Measurements from ENCODE around the gene GPATCH1.

Gene GPATCH1

GRCh38 chr19:33055718-33056117, 25.3 kb upstream of the GPATCH1 start:
- H4K20me1 ChIP-seq (ENCODE audit: insufficient read depth, low read length), result no peaks in the 10 kb centered on the region
- H3F3A ChIP-seq (ENCODE audit: insufficient read depth, low read length), result no peaks in the 10 kb centered on the region
- H3K79me2 ChIP-seq (ENCODE audit: low read length), result peaks cover 46% of the 10 kb centered on the region
- H3K36me3 ChIP-seq (replicated peaks; ENCODE audit: insufficient read depth, low read length), result no peaks in the 10 kb centered on the region
- DNase-seq, result no peak
- TF ChIP-seq EZH2phosphoT487 (IDR thresholded peaks at IDR 0.05; ENCODE audit: low read length) (no peak), CTCF (IDR thresholded peaks at IDR 0.05; ENCODE audit: low read length) (no peak), EZH2 (optimal IDR thresholded peaks at IDR 0.05; ENCODE audit: low read depth, low read length) (no peak)
- no peak overlapping the region for H3K9ac ChIP-seq (ENCODE audit: low read length)
- H3K27ac ChIP-seq (ENCODE audit: low read length), result no peak overlapping the region
- H3K9me3 ChIP-seq (replicated peaks; ENCODE audit: insufficient read depth, low read length), result no peaks in the 10 kb centered on the region
- H2AFZ ChIP-seq (ENCODE audit: low read length), result no peak overlapping the region
- no peaks in the 10 kb centered on the region for H3K27me3 ChIP-seq (replicated peaks; ENCODE audit: insufficient read depth, low read length)
- no peak overlapping the region for H3K4me2 ChIP-seq (ENCODE audit: low read depth, low read length)
- no peak overlapping the region for H3K4me3 ChIP-seq (ENCODE audit: low read length)
- no peaks in the 10 kb centered on the region for H3K4me1 ChIP-seq (ENCODE audit: low read length)
- no peaks in the 10 kb centered on the region for H3K9me2 ChIP-seq (replicated peaks; ENCODE audit: insufficient read depth, low read length)

GRCh38 chr19:33060586-33060985, 20.4 kb upstream of the GPATCH1 start:
- Histone ChIP-seq H3K4me3 (ENCODE audit: low read length) (no peak overlapping the region), H2AFZ (ENCODE audit: low read length) (no peak overlapping the region), H3K4me2 (ENCODE audit: low read depth, low read length) (no peak overlapping the region), H3K27me3 (replicated peaks; ENCODE audit: insufficient read depth, low read length) (no peaks in the 10 kb centered on the region), H3K9me2 (replicated peaks; ENCODE audit: insufficient read depth, low read length) (no peaks in the 10 kb centered on the region), H3K9ac (ENCODE audit: low read length) (no peak overlapping the region), H3F3A (ENCODE audit: insufficient read depth, low read length) (no peaks in the 10 kb centered on the region; the same call in 1 of the 2 replicates), H3K79me2 (ENCODE audit: low read length) (peaks cover 46% of the 10 kb centered on the region), H4K20me1 (ENCODE audit: insufficient read depth, low read length) (no peaks in the 10 kb centered on the region), H3K9me3 (replicated peaks; ENCODE audit: insufficient read depth, low read length) (no peaks in the 10 kb centered on the region), H3K4me1 (ENCODE audit: low read length) (no peaks in the 10 kb centered on the region), H3K36me3 (replicated peaks; ENCODE audit: insufficient read depth, low read length) (no peaks in the 10 kb centered on the region), H3K27ac (ENCODE audit: low read length) (no peak overlapping the region)
- no peak for DNase-seq
- TF ChIP-seq EZH2phosphoT487 (IDR thresholded peaks at IDR 0.05; ENCODE audit: low read length) (no peak), EZH2 (optimal IDR thresholded peaks at IDR 0.05; ENCODE audit: low read depth, low read length) (no peak), CTCF (IDR thresholded peaks at IDR 0.05; ENCODE audit: low read length) (no peak)

GRCh38 chr19:33062902-33063301, 18.1 kb upstream of the GPATCH1 start:
- H3K27me3 ChIP-seq (replicated peaks; ENCODE audit: insufficient read depth, low read length), result no peaks in the 10 kb centered on the region
- no peak overlapping the region; the same call in 1 of the 2 replicates for H3K9ac ChIP-seq (ENCODE audit: low read length)
- no peak for DNase-seq
- no peak overlapping the region for H2AFZ ChIP-seq (ENCODE audit: low read length)
- H3K36me3 ChIP-seq (replicated peaks; ENCODE audit: insufficient read depth, low read length), result no peaks in the 10 kb centered on the region
- H3K4me1 ChIP-seq (ENCODE audit: low read length), result no peaks in the 10 kb centered on the region
- H4K20me1 ChIP-seq (ENCODE audit: insufficient read depth, low read length), result no peaks in the 10 kb centered on the region
- H3K9me3 ChIP-seq (replicated peaks; ENCODE audit: insufficient read depth, low read length), result no peaks in the 10 kb centered on the region
- TF ChIP-seq CTCF (IDR thresholded peaks at IDR 0.05; ENCODE audit: low read length), result no peak
- TF ChIP-seq EZH2 (optimal IDR thresholded peaks at IDR 0.05; ENCODE audit: low read depth, low read length), result no peak
- TF ChIP-seq EZH2phosphoT487 (IDR thresholded peaks at IDR 0.05; ENCODE audit: low read length), result no peak
- no peak overlapping the region for H3K27ac ChIP-seq (ENCODE audit: low read length)
- H3K4me2 ChIP-seq (ENCODE audit: low read depth, low read length), result peak overlapping the region; percentile 56
- H3K4me3 ChIP-seq (ENCODE audit: low read length), result peak overlapping the region; percentile 71; the same call in 1 of the 2 replicates
- H3F3A ChIP-seq (ENCODE audit: insufficient read depth, low read length), result no peaks in the 10 kb centered on the region; the same call in 1 of the 2 replicates
- peaks cover 43% of the 10 kb centered on the region for H3K79me2 ChIP-seq (ENCODE audit: low read length)
- H3K9me2 ChIP-seq (replicated peaks; ENCODE audit: insufficient read depth, low read length), result no peaks in the 10 kb centered on the region
